ENCODE results near the gene HAT1.

DNA sequence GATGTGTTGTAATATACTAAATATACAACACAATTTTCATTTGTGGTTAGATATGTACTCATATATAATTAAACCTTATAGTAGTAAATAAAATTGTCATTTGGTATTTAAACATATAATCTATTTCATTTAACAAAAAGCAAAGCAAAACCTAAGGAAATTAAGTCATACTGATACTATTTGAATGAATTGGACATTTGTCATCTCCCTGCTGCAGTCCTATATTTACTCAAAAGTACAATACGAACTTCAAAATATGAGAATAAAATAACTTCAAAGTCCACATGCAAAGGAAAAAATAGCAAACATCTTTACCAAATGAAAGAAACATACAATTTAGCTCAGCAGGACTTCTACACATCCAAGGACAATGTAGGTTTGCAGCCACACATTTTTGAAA is 11.8 kb upstream of the HAT1 start:
- TF ChIP-seq, protein P1, sequence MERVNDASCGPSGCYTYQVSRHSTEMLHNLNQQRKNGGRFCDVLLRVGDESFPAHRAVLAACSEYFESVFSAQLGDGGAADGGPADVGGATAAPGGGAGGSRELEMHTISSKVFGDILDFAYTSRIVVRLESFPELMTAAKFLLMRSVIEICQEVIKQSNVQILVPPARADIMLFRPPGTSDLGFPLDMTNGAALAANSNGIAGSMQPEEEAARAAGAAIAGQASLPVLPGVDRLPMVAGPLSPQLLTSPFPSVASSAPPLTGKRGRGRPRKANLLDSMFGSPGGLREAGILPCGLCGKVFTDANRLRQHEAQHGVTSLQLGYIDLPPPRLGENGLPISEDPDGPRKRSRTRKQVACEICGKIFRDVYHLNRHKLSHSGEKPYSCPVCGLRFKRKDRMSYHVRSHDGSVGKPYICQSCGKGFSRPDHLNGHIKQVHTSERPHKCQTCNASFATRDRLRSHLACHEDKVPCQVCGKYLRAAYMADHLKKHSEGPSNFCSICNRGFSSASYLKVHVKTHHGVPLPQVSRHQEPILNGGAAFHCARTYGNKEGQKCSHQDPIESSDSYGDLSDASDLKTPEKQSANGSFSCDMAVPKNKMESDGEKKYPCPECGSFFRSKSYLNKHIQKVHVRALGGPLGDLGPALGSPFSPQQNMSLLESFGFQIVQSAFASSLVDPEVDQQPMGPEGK (CRISPR knock-in tag; IDR thresholded peaks at IDR 0.05; ENCODE audit: borderline replicate concordance): no peak
- no peak for TF ChIP-seq ZFP3 (CRISPR knock-in tag; IDR thresholded peaks at IDR 0.05)
- no peak for TF ChIP-seq PPARA (CRISPR knock-in tag; IDR thresholded peaks at IDR 0.05; ENCODE audit: borderline replicate concordance)
- no peak for TF ChIP-seq ZNF70 (CRISPR knock-in tag; IDR thresholded peaks at IDR 0.05)
- TF ChIP-seq RARB (CRISPR knock-in tag; IDR thresholded peaks at IDR 0.05): no peak
- no peak for TF ChIP-seq ZFP30 (CRISPR knock-in tag; IDR thresholded peaks at IDR 0.05)
- TF ChIP-seq TCF4 (CRISPR knock-in tag; IDR thresholded peaks at IDR 0.05; ENCODE audit: borderline replicate concordance): no peak
- no peak for TF ChIP-seq GLIS3 (CRISPR knock-in tag; IDR thresholded peaks at IDR 0.05)
- TF ChIP-seq CREB5 (CRISPR knock-in tag; IDR thresholded peaks at IDR 0.05; ENCODE audit: low read depth): no peak
